Skeletal muscle satellite cell (primary cell): ENCODE data around the gene ZNF532.

Experiments used
- H3K27me3 ChIP-seq: 2 replicates; pipeline ENCODE4 v1.7.0; 2013; ENCODE audit warnings: low read length; ENCODE audit not compliant: control insufficient read depth, insufficient read depth
- H3K36me3 ChIP-seq: 2 replicates; pipeline ENCODE4 v1.7.0; 2013; ENCODE audit warnings: mild to moderate bottlenecking, control low read depth, low read length; ENCODE audit not compliant: insufficient read depth
- H3K4me1 ChIP-seq: 2 replicates; pipeline ENCODE4 v1.7.0; 2013; ENCODE audit warnings: low read length; ENCODE audit not compliant: control insufficient read depth, insufficient read depth
- H3K4me2 ChIP-seq: 2 replicates; pipeline ENCODE4 v1.7.0; 2013; ENCODE audit warnings: mild to moderate bottlenecking, low read length
- H3K4me3 ChIP-seq: 2 replicates; pipeline ENCODE4 v1.7.0; 2013; ENCODE audit warnings: low read length
- H3K9ac ChIP-seq: 2 replicates; pipeline ENCODE4 v1.7.0; 2013; ENCODE audit warnings: mild to moderate bottlenecking, low read depth, low read length, moderate library complexity
- H3K9me3 ChIP-seq: replicated peaks from 2 replicates; pipeline ENCODE4 v1.7.0; 2013; ENCODE audit warnings: mild to moderate bottlenecking, control low read depth, low read length

ZNF532 gene

DNA sequence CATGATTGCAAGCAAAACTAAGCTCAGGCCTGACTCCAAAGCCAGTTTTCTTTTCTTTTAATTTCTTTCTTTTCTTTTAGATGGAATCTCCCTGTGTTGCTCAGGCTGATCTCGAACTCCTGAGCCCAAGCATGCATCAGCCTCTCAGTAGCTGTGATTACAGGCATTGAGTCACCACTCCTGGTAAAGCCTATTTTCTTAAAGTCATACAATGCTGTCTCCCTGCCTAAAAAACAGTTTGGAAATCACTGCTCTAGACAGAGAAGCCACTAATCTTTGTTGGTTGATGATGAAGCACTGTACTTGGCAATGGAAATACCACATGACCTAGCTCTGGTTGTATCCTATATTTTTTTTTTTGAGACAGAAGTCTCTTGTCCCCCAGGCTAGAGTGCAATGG, 33.1 kb upstream of the ZNF532 start:
- no peaks in the 10 kb centered on the region for H3K36me3 ChIP-seq
- no peaks in the 10 kb centered on the region for H3K9me3 ChIP-seq
- no peaks in the 10 kb centered on the region for H3K4me1 ChIP-seq
- H3K27me3 ChIP-seq: no peaks in the 10 kb centered on the region
- no peak overlapping the region for H3K9ac ChIP-seq
- H3K4me3 ChIP-seq: no peak overlapping the region
- no peak overlapping the region for H3K4me2 ChIP-seq

DNA sequence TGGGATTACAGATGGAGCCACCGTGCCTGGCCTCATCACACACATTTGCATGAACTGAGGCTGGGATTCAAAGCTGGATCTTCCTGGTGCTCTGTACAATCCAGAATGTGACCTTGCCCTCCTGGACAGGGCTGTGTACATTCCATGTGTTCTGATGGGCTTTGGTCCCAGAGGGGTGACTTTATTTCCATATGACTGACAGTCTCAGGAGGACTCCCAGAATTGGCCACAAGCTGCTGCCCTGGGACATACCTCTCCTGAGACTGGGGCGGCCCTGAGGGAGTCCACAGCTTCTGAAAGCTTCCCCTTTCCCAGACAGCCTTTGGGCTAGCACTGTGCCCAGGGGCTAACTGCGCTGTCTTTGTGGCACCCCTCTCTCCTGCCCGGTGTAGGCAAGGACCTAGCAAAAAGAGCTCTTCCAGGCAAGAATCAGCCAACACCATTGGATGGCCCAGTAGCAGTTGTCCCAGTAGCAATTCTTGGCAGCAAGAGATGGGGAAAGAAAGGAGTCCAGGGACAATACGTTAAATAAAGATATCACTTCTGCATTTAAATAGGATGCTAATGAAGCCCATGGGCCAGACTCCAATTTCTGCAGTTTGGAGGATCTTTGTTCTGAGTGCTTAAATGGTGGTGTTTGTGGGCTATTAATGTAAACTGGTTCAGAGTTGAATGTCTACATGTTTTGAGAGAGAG, 26.4 kb upstream of the ZNF532 start:
- H3K4me1 ChIP-seq: no peaks in the 10 kb centered on the region
- H3K4me2 ChIP-seq: no peak overlapping the region
- no peak overlapping the region for H3K4me3 ChIP-seq
- no peaks in the 10 kb centered on the region for H3K9me3 ChIP-seq
- H3K27me3 ChIP-seq: no peaks in the 10 kb centered on the region
- no peak overlapping the region for H3K9ac ChIP-seq
- H3K36me3 ChIP-seq: no peaks in the 10 kb centered on the region

DNA sequence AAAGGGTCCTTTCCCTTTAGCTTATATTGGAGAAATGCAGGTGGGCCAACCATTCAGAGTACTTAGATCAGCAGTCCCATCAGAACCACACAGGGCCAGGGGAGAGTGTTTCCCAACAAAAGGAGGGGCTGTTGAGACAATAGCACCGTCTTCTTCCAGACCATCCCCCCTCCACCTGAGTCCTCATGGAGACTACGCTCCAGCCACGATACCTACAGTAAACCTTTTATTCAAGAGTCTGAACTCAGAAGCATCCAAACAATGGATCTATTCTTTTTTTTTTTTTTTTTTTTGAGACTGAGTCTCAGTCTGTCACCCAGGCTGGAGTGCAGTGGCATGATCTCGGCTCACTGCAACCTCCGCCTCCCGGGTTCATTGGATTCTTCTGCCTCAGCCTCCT, 25.7 kb upstream of the ZNF532 start:
- H3K4me3 ChIP-seq: no peak overlapping the region
- no peaks in the 10 kb centered on the region for H3K36me3 ChIP-seq
- no peak overlapping the region for H3K9ac ChIP-seq
- no peak overlapping the region for H3K4me2 ChIP-seq
- H3K27me3 ChIP-seq: no peaks in the 10 kb centered on the region
- H3K4me1 ChIP-seq: no peaks in the 10 kb centered on the region
- no peaks in the 10 kb centered on the region for H3K9me3 ChIP-seq

DNA sequence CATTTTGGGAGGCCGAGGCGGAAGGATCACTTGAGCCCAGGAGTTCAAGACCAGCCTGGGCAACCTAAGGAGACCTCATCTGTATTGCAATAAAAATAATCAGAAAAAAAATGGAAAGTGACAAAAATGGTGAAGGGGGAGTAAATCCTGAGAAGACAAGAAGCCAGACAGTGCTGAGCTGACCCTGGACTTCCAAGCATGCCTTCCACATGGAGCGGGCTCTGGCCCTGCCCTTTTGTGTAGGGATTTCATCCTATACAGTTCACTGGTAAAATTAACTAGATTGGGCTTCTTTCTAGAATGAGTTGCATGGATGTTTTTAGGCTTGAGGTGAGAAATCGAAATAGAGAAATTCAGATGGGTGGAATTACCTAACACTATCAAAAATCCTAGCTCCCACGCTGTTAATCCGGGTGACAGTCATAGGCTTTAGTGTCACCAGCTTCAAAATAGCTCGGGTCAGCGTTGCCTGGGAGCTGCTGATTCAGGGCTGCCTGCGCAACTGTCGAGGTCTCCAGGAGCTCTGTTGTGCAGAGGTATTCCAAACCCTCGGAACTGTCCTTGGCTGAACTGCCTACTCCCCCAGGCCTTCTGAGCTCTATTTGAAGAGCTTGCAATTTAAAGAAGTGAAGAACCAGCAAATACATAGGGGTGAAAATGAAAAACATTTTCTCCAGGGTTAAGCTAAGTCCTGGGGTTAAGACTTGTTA, 21.5 kb upstream of the ZNF532 start:
- Histone ChIP-seq H3K9me3 (no peaks in the 10 kb centered on the region), H3K27me3 (no peaks in the 10 kb centered on the region), H3K36me3 (no peaks in the 10 kb centered on the region), H3K4me3 (no peak overlapping the region), H3K4me1 (peaks cover 4% of the 10 kb centered on the region), H3K9ac (no peak overlapping the region), H3K4me2 (no peak overlapping the region)

DNA sequence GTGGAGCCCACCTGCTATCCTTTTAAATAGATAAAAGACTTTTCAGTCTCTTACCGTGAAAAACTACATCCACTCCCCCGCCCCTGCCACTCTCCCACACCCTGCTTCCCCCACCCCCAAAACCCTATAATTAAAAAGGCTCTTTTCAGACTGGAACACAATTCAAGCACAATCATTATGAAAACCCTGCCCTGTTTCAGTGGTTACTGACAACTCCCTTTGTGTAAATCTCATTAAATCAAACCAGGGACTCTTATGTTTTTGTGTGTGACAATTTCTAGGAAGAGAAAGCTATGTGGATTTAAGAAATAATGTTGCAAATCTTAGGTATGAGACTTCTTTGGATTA, 21.0 kb upstream of the ZNF532 start:
- no peak overlapping the region for H3K9ac ChIP-seq

DNA sequence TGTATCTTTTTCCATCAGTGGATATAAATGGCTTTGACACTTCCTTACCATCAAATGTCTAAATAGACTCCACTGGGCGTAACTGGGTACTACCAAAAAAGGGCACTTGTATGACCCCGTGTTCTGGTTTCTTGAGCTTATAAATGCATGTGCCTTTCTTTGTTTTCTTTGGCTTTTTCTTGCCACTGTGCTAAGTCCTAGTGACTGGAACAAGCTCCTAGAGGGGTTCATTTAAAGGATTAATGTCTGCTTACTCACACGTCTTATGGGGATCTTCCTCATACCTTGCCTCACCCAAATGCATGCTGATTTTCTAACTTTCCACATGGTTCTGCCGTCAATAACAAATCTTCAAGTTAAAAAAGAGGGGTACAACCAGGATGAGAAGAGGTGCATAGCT, 19.8 kb upstream of the ZNF532 start:
- Histone ChIP-seq H3K36me3 (no peaks in the 10 kb centered on the region), H3K9me3 (no peaks in the 10 kb centered on the region), H3K9ac (no peak overlapping the region), H3K27me3 (peaks cover 3% of the 10 kb centered on the region), H3K4me3 (no peak overlapping the region), H3K4me1 (peaks cover 4% of the 10 kb centered on the region), H3K4me2 (no peak overlapping the region)

More for the DNA sequence above, 21.0 kb upstream of the ZNF532 start:
- Histone ChIP-seq H3K36me3 (no peaks in the 10 kb centered on the region), H3K27me3 (no peaks in the 10 kb centered on the region), H3K9me3 (no peaks in the 10 kb centered on the region), H3K4me2 (no peak overlapping the region), H3K4me1 (peaks cover 4% of the 10 kb centered on the region), H3K4me3 (no peak overlapping the region)

DNA sequence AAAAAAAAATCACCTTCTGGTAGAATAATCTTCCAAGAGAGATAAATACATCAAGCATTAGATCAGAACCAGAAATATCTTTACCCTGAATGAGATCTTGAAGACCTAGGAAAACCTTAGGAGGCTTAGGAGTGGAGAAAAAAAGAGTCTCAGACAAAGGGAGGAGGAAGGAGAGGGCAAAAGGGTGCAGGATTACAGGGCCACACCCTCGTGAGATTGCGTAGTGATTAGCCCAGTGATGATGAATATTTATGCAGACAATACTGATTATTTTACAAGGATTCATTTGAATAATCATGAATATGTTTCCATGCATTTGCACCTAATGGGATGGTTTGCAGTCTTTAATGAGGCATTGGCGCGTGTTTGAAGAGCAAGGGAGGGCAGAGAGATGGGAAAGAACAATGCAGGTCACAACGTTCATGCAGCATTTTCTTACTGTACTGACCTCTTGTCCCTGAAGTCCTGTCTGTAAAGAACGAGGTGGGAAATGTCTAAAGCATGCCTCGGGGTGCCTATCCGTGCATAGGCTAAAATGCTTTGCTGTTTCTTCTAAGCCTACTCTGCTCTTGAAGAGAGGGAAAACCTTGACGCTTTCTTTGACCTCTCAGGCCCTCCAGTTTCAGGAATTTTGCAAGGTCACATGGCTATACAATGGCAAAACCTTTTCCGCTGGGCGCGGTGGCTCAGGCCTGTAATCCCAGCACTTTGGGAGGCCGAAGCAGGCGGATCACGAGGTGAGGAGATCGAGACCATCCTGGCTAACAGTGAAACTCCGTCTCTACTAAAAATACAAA, 18.6 kb upstream of the ZNF532 start:
- no peaks in the 10 kb centered on the region for H3K9me3 ChIP-seq
- H3K4me1 ChIP-seq: peaks cover 4% of the 10 kb centered on the region
- H3K27me3 ChIP-seq: peaks cover 7% of the 10 kb centered on the region
- no peak overlapping the region for H3K4me3 ChIP-seq
- no peak overlapping the region for H3K9ac ChIP-seq
- no peaks in the 10 kb centered on the region for H3K36me3 ChIP-seq
- H3K4me2 ChIP-seq: no peak overlapping the region

DNA sequence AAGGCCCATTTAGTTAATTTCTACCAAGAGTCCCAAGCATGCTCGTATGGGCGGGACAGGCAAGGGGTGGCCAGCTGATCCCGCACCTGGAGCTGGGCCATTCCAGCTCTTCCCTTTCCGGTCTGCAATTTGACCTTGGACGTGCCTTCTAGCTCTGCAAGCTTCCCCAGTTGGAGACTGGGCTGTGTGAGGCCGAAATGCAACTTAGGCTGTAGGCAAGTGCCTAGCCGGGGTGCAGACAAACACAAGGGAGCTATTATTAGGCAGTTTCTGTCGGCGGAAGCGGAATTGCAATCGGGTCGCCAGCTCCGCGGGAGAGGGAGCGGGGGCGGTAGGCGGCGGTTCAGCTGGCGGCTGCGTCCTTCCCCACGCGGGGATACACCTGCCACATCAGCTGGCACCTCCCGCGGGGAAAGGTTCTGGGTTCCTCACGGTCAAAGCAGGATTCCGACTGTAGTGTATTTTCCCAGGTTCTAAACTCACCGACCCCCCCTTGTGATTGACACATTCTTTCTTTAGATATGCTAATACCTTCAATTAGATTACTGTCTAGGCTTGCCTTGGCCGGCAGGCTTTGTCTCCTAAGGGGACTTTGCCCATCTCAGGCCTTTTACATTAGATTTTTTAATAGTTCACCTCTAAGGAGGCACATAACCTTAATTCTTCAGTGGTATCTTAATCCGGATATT, 17.1 kb upstream of the ZNF532 start:
- Histone ChIP-seq H3K36me3 (no peaks in the 10 kb centered on the region), H3K4me2 (no peak overlapping the region), H3K9me3 (no peaks in the 10 kb centered on the region), H3K27me3 (peaks cover 10% of the 10 kb centered on the region), H3K4me3 (no peak overlapping the region), H3K4me1 (peaks cover 4% of the 10 kb centered on the region), H3K9ac (no peak overlapping the region)

DNA sequence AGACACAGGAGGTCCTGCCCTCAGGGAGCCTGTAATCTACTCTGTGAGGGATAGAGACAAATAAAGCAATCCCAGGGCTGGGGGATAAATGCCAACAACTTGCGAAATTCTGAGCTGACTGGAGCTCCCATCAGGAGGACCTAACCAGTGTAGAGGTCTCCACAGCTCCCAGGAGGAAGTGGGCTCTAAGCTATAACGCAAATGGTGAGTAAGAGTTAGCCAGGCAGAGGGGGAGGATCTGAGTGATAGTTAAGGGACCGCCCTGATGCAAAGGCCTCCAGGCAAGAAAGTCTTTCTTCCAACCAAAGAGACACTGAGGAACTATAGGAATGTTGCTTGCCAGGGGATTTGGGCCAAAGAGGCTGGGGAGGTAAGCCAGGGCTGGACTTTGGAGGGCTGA, 16.0 kb upstream of the ZNF532 start:
- Histone ChIP-seq H3K27me3 (peaks cover 10% of the 10 kb centered on the region), H3K4me2 (no peak overlapping the region), H3K4me3 (no peak overlapping the region), H3K9me3 (no peaks in the 10 kb centered on the region), H3K4me1 (peaks cover 4% of the 10 kb centered on the region), H3K36me3 (no peaks in the 10 kb centered on the region), H3K9ac (no peak overlapping the region)

DNA sequence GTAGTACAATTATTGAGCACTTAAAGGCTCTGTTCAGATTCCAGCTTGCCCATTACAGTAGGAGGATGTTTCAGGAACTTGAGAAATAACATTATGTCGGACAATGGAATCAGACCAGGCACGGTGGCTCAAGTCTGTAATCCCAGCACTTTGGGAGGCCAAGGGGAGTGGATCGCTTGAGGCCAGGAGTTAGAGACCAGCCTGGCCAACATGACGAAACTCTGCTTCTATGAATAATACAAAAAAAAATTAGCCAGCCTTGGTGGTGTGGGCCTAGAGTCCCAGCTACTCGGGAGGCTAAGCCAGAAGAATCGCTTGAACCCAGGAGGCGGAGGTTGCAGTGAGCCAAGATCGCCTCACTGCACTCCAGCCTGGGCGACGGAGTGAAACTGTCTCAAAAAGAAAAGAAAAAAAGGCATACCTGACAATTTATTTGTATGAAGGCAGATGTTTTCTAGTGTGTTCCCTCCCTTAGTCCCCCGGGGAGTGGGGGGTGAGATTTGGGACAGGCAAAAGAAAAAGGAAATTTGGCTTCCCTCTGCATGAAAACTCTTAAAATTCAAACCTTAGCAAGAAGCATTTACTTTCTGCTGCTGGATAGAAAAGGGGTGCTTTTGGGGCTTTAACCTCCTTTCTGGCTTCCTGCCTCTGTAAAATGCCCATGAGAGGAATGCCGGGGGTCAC, 13.7 kb upstream of the ZNF532 start:
- Histone ChIP-seq H3K4me1 (no peaks in the 10 kb centered on the region), H3K36me3 (no peaks in the 10 kb centered on the region), H3K9ac (no peak overlapping the region), H3K27me3 (peaks cover 10% of the 10 kb centered on the region), H3K9me3 (no peaks in the 10 kb centered on the region), H3K4me2 (no peak overlapping the region), H3K4me3 (no peak overlapping the region)

DNA sequence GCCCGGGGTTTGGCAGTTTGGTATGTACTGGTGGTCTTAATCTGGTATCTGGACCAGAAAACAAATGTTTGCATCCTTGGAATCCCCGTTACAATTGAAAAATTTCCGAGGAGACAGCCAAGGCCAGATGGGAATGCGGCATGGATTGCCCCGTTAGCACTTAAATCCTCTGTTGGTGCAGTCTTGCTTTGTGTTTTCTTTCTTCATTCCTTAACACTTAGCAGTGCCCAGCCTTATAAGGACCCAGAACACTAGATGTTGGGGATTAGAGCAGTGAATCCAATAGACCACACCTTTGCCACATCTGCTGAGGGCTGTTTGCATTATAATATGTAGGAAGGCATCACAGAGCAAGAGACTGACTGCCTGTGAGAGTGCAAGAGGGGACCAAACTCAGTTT, 12.8 kb upstream of the ZNF532 start:
- Histone ChIP-seq H3K9me3 (no peaks in the 10 kb centered on the region), H3K4me2 (no peak overlapping the region), H3K9ac (no peak overlapping the region), H3K27me3 (peaks cover 10% of the 10 kb centered on the region), H3K4me3 (no peak overlapping the region), H3K36me3 (no peaks in the 10 kb centered on the region), H3K4me1 (no peaks in the 10 kb centered on the region)
